GM19395 (cell line): ENCODE data around the gene CC2D2B.
"Not testable (repeated sequence)": the region's sequence is repeated elsewhere in the genome, so short reads cannot be mapped to it uniquely, and the experiment has no call there.

Source experiments
- ATAC-seq: cut with Tn5 transposase; IDR thresholded peaks from one replicate; pipeline ENCODE4 v1.9.1; 2021; ENCODE audit warnings: mild to moderate bottlenecking, moderate library complexity; ENCODE audit not compliant: unreplicated experiment

Gene CC2D2B

GRCh38 chr10:95906677-95907455 lies 909 bp upstream of the CC2D2B start:
- peak; percentile 45 for ATAC-seq

- ATAC-seq: no peak
Observed at GRCh38 chr10:95908450-95908849, 675 bp downstream of the CC2D2B start.

- ATAC-seq: no peak
Observed at GRCh38 chr10:95909561-95909960, 1.8 kb downstream of the CC2D2B start.

- ATAC-seq: not testable (repeated sequence)
Observed at GRCh38 chr10:95916039-95916438, 8.3 kb downstream of the CC2D2B start.

GRCh38 chr10:95920798-95921426 lies 13.1 kb downstream of the CC2D2B start:
- ATAC-seq: no peak

- ATAC-seq: no peak
Observed at GRCh38 chr10:95925033-95925432, 17.3 kb downstream of the CC2D2B start.

GRCh38 chr10:95935429-95935828 lies 27.7 kb downstream of the CC2D2B start:
- no peak for ATAC-seq

- ATAC-seq: no peak
Observed at GRCh38 chr10:95941115-95941514, 33.3 kb downstream of the CC2D2B start.

- ATAC-seq: no peak
Observed at GRCh38 chr10:95963202-95963990, 55.6 kb downstream of the CC2D2B start.

GRCh38 chr10:95963991-95964389 lies 56.2 kb downstream of the CC2D2B start:
- no peak for ATAC-seq

GRCh38 chr10:95964756-95965155 lies 57.0 kb downstream of the CC2D2B start:
- no peak for ATAC-seq

- no peak for ATAC-seq
Observed at GRCh38 chr10:95976362-95977229, 68.8 kb downstream of the CC2D2B start.

- no peak for ATAC-seq
Observed at GRCh38 chr10:95982200-95982599, 74.4 kb downstream of the CC2D2B start.

- peak; percentile 98 for ATAC-seq
Observed at GRCh38 chr10:95987685-95988426, 80.1 kb downstream of the CC2D2B start.

GRCh38 chr10:95988702-95989101 lies 80.9 kb downstream of the CC2D2B start:
- peak; percentile 32 for ATAC-seq

- ATAC-seq: not testable (repeated sequence)
Observed at GRCh38 chr10:95994376-95994775, 86.6 kb downstream of the CC2D2B start.

- no peak for ATAC-seq
Observed at GRCh38 chr10:95998255-95998784, 90.5 kb downstream of the CC2D2B start.

- ATAC-seq: no peak
Observed at GRCh38 chr10:96013956-96014355, 106.2 kb downstream of the CC2D2B start.

- ATAC-seq: no peak
Observed at GRCh38 chr10:96014473-96015102, 106.8 kb downstream of the CC2D2B start.
